SK-N-SH treated with all-trans-retinoic acid at 6 μM for 48 hours (cell line): Measurements from ENCODE around the gene TPMT.

Experiments used
- ATAC-seq: fragments of 200-7000 bp; cut with Tn5 transposase; 3 replicates; pipeline ENCODE4 v1.9.1; 2020; ENCODE audit warnings: mild to moderate bottlenecking, moderate library complexity
- ARNTL ChIP-seq: fragments of 450-650 bp; formaldehyde crosslinking; IDR thresholded peaks from 2 replicates; pipeline ENCODE4 v1.5.0; 2020; ENCODE audit warnings: low read depth, mild to moderate bottlenecking, moderate library complexity, borderline replicate concordance
- BACH2 ChIP-seq: fragments of 250-450 bp; sonication (Bioruptor Pico); IDR thresholded peaks from 2 replicates; pipeline ENCODE4 v1.9.0; 2021; ENCODE audit warnings: mild to moderate bottlenecking, borderline replicate concordance
- CSDC2 ChIP-seq: fragments of 250-450 bp; sonication (Bioruptor Pico); IDR thresholded peaks from 2 replicates; pipeline ENCODE4 v1.5.0; 2020; ENCODE audit warnings: mild to moderate bottlenecking, moderate library complexity
- ESRRG ChIP-seq: fragments of 250-450 bp; sonication (Bioruptor Pico); IDR thresholded peaks from 2 replicates; pipeline ENCODE4 v1.6.1; 2021; ENCODE audit warnings: mild to moderate bottlenecking
- GLIS3 ChIP-seq: fragments of 250-450 bp; sonication (Bioruptor Pico); IDR thresholded peaks from 2 replicates; pipeline ENCODE4 v1.5.0; 2020; ENCODE audit warnings: mild to moderate bottlenecking, moderate library complexity
- ISL1 ChIP-seq: fragments of 250-450 bp; sonication (Bioruptor Pico); IDR thresholded peaks from 2 replicates; pipeline ENCODE4 v2.1.2; 2022; ENCODE audit warnings: mild to moderate bottlenecking, moderate library complexity
- OSR1 ChIP-seq: fragments of 250-450 bp; sonication (Bioruptor Pico); IDR thresholded peaks from 2 replicates; pipeline ENCODE4 v1.8.0; 2022; ENCODE audit warnings: moderate library complexity, mild to moderate bottlenecking, inconsistent platforms
- PPARA ChIP-seq: fragments of 250-450 bp; sonication (Bioruptor Pico); IDR thresholded peaks from 2 replicates; pipeline ENCODE4 v1.5.0; 2020; ENCODE audit warnings: mild to moderate bottlenecking, borderline replicate concordance
- RARB ChIP-seq: fragments of 250-450 bp; sonication (Bioruptor Pico); IDR thresholded peaks from 2 replicates; pipeline ENCODE4 v1.8.0; 2021; ENCODE audit warnings: mild to moderate bottlenecking, moderate library complexity
- SNAI2 ChIP-seq: fragments of 250-450 bp; sonication (Bioruptor Pico); IDR thresholded peaks from 2 replicates; pipeline ENCODE4 v1.5.0; 2020; ENCODE audit warnings: mild to moderate bottlenecking, moderate library complexity
- TCF4 ChIP-seq: fragments of 250-450 bp; sonication (Bioruptor Pico); IDR thresholded peaks from 2 replicates; pipeline ENCODE4 v1.8.0; 2021; ENCODE audit warnings: mild to moderate bottlenecking, moderate library complexity, borderline replicate concordance
- TOX ChIP-seq: fragments of 250-450 bp; sonication (Bioruptor Pico); IDR thresholded peaks from 2 replicates; pipeline ENCODE4 v1.8.0; 2021; ENCODE audit warnings: mild to moderate bottlenecking, moderate library complexity, borderline replicate concordance
- ZC3H10 ChIP-seq: fragments of 250-450 bp; sonication (Bioruptor Pico); IDR thresholded peaks from 2 replicates; pipeline ENCODE4 v1.5.1; 2021; ENCODE audit warnings: mild to moderate bottlenecking, moderate library complexity
- ZFP30 ChIP-seq: fragments of 450-650 bp; formaldehyde crosslinking; IDR thresholded peaks from 2 replicates; pipeline ENCODE4 v1.5.0; 2022; ENCODE audit warnings: mild to moderate bottlenecking, moderate library complexity
- ZNF565 ChIP-seq: fragments of 450-650 bp; formaldehyde crosslinking; conservative IDR thresholded peaks from 2 replicates; pipeline ENCODE4 v1.5.0; 2020; ENCODE audit warnings: low read depth, mild to moderate bottlenecking, moderate library complexity
- ZNF70 ChIP-seq: fragments of 450-650 bp; formaldehyde crosslinking; IDR thresholded peaks from 2 replicates; pipeline ENCODE4 v1.5.0; 2020; ENCODE audit warnings: mild to moderate bottlenecking, moderate library complexity
- ZNF8 ChIP-seq: fragments of 450-650 bp; formaldehyde crosslinking; IDR thresholded peaks from 2 replicates; pipeline ENCODE4 v1.5.0; 2020; ENCODE audit warnings: mild to moderate bottlenecking, moderate library complexity
- TF ChIP-seq, protein P1 (sequence below): fragments of 250-450 bp; sonication (Bioruptor Pico); IDR thresholded peaks from 2 replicates; pipeline ENCODE4 v1.8.0; 2020; ENCODE audit warnings: mild to moderate bottlenecking, moderate library complexity, borderline replicate concordance
- TF ChIP-seq, protein P2 (sequence below): fragments of 250-450 bp; sonication (Bioruptor Pico); IDR thresholded peaks from 2 replicates; pipeline ENCODE4 v1.5.0; 2020; ENCODE audit warnings: mild to moderate bottlenecking, moderate library complexity
- TF ChIP-seq, protein P3 (sequence below): fragments of 250-450 bp; sonication (Bioruptor Pico); IDR thresholded peaks from 2 replicates; pipeline ENCODE4 v1.5.1; 2021; ENCODE audit warnings: mild to moderate bottlenecking, moderate library complexity
- TF ChIP-seq, protein P4 (sequence below): fragments of 250-450 bp; sonication (Bioruptor Pico); IDR thresholded peaks from 2 replicates; pipeline ENCODE4 v1.5.1; 2020; ENCODE audit warnings: low read depth, mild to moderate bottlenecking, moderate library complexity

Gene TPMT

DNA sequence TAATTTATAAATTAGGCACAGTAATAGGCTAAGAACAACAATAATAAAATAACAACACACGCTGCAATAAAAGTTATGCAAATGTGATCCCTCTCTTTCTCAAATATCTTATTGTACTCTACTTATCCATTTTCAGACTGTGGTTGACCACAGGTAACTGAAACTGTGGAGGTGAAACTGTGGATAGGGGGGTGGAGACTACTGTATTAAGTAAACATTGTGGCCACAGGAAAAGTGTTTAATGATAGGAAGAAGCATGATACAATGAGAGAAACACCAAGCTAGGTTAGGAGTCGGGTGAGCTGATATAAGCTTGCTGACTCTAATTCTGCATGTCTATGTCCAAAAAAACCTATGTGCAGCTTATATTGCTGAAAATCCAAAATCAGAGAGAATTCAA, 55.4 kb downstream of the TPMT start (continued):
- no peak for TF ChIP-seq TOX
- TF ChIP-seq, protein P1, sequence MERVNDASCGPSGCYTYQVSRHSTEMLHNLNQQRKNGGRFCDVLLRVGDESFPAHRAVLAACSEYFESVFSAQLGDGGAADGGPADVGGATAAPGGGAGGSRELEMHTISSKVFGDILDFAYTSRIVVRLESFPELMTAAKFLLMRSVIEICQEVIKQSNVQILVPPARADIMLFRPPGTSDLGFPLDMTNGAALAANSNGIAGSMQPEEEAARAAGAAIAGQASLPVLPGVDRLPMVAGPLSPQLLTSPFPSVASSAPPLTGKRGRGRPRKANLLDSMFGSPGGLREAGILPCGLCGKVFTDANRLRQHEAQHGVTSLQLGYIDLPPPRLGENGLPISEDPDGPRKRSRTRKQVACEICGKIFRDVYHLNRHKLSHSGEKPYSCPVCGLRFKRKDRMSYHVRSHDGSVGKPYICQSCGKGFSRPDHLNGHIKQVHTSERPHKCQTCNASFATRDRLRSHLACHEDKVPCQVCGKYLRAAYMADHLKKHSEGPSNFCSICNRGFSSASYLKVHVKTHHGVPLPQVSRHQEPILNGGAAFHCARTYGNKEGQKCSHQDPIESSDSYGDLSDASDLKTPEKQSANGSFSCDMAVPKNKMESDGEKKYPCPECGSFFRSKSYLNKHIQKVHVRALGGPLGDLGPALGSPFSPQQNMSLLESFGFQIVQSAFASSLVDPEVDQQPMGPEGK = no peak
- TF ChIP-seq TCF4 (CRISPR knock-in tag) = no peak
- no peak for TF ChIP-seq CSDC2 (CRISPR knock-in tag)
- TF ChIP-seq ZFP30 = no peak

DNA sequence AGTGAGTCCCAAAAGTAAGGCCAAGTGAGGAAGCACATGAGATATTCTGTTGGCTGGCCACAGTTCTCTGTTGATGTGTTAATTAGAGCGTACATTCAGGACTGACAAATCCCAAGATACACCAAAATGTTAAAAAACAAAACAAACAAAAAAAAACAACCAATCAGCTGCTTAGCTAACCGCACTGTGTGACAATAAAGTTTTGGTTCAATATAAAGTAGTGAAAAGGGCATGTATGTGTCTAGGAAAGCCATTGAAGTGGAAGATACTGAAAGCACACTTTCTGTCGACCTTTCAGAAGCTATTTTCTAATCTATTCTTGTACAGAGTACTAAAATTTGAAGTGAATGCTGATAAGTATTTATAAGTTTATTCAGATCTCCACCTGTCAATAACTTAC, 58.5 kb downstream of the TPMT start:
- TF ChIP-seq, protein P2, sequence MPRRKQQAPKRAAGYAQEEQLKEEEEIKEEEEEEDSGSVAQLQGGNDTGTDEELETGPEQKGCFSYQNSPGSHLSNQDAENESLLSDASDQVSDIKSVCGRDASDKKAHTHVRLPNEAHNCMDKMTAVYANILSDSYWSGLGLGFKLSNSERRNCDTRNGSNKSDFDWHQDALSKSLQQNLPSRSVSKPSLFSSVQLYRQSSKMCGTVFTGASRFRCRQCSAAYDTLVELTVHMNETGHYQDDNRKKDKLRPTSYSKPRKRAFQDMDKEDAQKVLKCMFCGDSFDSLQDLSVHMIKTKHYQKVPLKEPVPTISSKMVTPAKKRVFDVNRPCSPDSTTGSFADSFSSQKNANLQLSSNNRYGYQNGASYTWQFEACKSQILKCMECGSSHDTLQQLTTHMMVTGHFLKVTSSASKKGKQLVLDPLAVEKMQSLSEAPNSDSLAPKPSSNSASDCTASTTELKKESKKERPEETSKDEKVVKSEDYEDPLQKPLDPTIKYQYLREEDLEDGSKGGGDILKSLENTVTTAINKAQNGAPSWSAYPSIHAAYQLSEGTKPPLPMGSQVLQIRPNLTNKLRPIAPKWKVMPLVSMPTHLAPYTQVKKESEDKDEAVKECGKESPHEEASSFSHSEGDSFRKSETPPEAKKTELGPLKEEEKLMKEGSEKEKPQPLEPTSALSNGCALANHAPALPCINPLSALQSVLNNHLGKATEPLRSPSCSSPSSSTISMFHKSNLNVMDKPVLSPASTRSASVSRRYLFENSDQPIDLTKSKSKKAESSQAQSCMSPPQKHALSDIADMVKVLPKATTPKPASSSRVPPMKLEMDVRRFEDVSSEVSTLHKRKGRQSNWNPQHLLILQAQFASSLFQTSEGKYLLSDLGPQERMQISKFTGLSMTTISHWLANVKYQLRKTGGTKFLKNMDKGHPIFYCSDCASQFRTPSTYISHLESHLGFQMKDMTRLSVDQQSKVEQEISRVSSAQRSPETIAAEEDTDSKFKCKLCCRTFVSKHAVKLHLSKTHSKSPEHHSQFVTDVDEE (CRISPR knock-in tag) = no peak
- TF ChIP-seq ZNF8 (CRISPR knock-in tag) (no peak), ZC3H10 (CRISPR knock-in tag) (no peak), ESRRG (CRISPR knock-in tag) (no peak), TCF4 (CRISPR knock-in tag) (no peak), OSR1 (CRISPR knock-in tag) (no peak), ZNF70 (no peak), ARNTL (CRISPR knock-in tag) (no peak), ISL1 (CRISPR knock-in tag) (no peak), ZFP30 (no peak), TOX (no peak), SNAI2 (no peak), RARB (CRISPR knock-in tag) (no peak), GLIS3 (no peak), BACH2 (CRISPR knock-in tag) (no peak)
- TF ChIP-seq, protein P1 = no peak
- TF ChIP-seq, protein P3, sequence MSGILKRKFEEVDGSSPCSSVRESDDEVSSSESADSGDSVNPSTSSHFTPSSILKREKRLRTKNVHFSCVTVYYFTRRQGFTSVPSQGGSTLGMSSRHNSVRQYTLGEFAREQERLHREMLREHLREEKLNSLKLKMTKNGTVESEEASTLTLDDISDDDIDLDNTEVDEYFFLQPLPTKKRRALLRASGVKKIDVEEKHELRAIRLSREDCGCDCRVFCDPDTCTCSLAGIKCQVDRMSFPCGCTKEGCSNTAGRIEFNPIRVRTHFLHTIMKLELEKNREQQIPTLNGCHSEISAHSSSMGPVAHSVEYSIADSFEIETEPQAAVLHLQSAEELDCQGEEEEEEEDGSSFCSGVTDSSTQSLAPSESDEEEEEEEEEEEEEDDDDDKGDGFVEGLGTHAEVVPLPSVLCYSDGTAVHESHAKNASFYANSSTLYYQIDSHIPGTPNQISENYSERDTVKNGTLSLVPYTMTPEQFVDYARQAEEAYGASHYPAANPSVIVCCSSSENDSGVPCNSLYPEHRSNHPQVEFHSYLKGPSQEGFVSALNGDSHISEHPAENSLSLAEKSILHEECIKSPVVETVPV = no peak
- TF ChIP-seq, protein P4, sequence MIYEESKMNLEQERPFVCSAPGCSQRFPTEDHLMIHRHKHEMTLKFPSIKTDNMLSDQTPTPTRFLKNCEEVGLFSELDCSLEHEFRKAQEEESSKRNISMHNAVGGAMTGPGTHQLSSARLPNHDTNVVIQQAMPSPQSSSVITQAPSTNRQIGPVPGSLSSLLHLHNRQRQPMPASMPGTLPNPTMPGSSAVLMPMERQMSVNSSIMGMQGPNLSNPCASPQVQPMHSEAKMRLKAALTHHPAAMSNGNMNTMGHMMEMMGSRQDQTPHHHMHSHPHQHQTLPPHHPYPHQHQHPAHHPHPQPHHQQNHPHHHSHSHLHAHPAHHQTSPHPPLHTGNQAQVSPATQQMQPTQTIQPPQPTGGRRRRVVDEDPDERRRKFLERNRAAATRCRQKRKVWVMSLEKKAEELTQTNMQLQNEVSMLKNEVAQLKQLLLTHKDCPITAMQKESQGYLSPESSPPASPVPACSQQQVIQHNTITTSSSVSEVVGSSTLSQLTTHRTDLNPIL (CRISPR knock-in tag) = no peak
- ATAC-seq = no peak

DNA sequence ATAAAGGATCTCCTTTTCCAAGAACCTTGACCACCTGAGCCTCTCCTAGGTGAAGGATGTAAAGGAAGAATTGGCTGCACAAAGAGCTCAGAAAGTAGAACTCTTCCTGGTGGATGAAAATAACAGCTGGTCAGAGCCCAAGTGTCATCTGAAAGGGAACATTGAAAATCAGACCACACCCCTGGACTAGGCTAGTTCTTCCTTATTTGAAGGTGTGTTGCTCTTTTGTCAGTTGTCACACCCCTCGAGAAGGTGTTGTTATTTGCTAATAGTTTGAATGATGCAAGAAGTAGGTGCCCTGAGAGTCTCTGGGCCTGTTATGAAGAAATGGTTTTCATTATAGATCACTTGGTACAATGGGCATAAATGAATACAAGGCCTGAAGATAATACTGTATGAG, 63.5 kb downstream of the TPMT start:
- TF ChIP-seq ZNF565 (no peak), TCF4 (CRISPR knock-in tag) (no peak), PPARA (CRISPR knock-in tag) (no peak)
- ATAC-seq = no peak

DNA sequence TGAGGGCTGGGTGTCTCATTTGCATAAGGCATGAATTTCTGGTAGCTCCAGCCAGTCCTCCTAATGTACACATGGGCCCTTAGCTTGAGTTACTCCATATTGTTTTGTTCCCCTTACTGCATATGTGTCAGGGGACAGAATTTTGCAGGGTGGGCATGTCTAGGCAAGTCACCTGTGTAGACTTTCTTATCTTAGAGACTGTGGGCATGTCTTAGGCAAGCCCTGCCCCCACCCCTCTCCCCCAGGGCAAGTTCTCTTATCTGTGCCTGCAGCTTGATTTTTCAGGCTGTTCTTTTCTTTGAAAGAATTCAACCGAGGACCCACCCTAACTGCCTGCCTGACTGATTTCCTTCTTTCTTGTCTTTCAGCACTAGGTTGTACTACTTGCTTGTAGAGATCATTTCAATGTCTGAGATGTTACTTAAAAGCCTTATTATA, 64.5 kb downstream of the TPMT start:
- TF ChIP-seq ZC3H10 (CRISPR knock-in tag) (no peak), OSR1 (CRISPR knock-in tag) (no peak), RARB (CRISPR knock-in tag) (no peak), BACH2 (CRISPR knock-in tag) (no peak), GLIS3 (no peak), ISL1 (CRISPR knock-in tag) (no peak), ZNF8 (CRISPR knock-in tag) (no peak), ZFP30 (no peak), CSDC2 (CRISPR knock-in tag) (no peak), TCF4 (CRISPR knock-in tag) (no peak), PPARA (CRISPR knock-in tag) (no peak)
- TF ChIP-seq, protein P2 (CRISPR knock-in tag) = no peak
- no peak for ATAC-seq
